Embryonic facial prominence (tissue), 1 donor: Measurements from ENCODE around the gene SPRYD3.

Experiments
- DNase-seq: peaks from one replicate; pipeline ENCODE4 v3.0.0-alpha.2; 2016; ENCODE audit errors: extremely low spot score

Gene SPRYD3

DNA sequence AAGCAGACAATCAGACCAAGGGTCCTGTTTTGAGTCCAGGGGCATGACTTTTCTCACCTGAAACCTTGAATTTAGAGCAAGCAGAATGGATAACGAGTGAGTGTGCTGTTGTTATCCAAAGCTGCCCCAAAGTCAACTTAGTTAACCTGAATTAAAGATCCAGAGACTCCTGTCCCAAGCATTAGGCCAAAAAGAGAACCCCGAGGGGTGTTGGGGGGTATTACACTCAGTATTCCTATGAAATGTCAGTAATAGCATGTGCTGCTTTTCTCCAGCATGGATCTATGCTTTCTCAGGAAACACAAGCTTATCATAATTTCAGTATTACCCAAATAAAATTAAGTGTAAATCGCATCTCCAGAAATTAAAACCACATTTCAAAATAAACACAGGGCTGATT lies 53.9 kb downstream of the SPRYD3 start:
- no peak for DNase-seq

- no peak for DNase-seq
Observed at GRCh38 chr12:53014709-53015108, 64.5 kb downstream of the SPRYD3 start.
